GM10847 (cell line): ENCODE data around the gene PXK.

Experiments
- POLR2A ChIP-seq: IDR thresholded peaks from 2 replicates; pipeline ENCODE4 v1.6.1; 2011; ENCODE audit not compliant: insufficient read length; ENCODE audit errors: extremely low read depth

PXK gene

DNA sequence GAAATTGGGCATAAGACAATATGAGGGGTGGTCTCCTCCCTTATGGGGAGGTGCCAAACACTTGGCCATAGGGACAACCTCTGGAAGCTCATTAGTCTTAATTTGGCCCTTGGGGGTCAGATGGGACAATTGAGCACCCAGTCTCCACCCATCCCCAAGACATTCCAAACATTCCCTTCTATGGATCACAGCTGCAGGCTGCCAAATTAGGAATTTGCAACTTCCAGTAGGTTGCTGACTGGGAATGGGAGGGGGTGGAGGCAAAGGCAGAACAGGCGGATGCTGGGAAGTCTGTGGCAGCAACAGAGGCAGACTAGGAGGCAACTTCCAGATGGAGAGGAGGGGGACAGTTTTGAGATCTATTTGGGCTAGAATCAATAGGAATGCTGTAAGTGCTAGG, 102.3 kb downstream of the PXK start:
- TF ChIP-seq POLR2A = no peak

DNA sequence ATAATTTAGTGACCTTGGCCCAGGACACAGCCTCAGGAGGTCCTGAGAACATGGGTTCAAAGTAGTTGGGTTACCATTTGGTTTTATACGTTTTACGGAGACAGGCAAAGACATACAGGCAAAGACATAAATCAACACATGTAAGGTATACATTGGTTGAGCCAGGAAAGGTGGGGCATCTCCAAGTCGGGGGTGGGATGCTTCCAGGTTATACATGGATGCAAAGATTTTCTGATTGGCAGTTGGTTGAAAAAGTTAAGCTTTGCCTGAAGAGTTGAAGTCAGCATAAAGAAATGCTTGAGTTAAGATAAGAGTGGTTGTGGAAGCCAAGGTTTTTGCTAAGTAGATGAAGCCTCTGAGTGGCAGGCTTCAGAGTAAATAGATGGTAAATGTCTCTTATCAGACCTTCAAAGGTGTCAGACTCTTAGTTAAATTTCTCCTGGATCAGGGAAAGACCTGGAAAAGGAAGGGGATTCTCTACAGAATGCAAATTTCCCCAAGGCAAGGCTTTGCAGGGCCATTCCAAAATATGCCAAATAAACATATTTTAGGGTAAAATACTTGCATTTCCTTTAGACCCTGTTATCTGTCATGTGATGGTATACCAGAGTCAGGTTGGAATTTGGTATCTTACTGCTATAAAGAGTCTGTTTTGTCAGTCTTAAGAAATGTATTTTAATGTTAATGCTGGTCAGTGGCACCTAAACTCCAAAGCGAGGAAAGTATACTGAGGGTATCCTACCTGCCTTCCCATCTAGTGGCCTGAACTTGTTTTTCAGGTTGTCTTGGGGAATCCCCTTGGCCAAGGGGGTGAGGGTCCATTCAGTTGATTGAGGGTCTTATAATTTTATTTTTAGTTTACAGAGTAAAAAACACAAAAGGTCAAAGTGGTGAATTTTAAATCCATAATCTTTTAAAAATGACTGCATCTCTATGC, 109.1 kb downstream of the PXK start:
- no peak for TF ChIP-seq POLR2A

DNA sequence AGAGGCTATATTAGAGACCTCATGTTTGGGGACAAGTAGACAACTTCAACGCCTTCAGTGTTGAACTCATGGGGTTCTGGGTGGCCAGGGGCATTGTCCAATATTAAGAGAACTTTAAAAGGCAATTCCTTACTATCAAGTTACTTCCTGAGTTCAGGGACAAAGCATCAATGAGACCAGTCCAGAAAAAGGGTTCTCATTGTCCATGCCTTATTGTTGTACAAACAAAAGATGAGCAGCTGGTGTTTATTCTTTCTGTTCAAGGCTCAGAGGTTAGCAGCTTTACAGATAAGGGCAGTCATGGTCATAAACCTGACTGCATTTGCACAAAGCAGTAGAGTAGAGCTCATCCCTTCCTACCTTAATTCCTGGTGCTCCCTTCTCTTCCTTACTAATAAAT, 119.5 kb downstream of the PXK start:
- TF ChIP-seq POLR2A = no peak

DNA sequence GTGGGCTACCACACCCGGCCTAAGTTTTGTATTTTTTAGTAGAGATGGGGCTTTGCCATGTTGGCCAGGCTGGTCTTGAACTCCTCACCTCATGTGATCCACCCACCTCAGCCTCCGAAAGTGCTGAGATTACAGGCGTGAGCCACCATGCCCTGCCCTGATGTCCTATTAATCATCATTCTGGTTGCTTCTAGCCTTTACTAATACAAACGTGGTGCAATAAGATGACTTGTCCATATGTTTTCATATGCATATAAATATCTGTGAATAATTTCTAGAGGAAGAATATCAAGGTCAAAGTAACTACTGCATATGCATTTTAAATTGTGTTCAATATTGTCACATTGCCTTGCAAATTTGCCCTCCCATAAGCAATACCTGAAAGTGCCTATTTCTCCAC, 126.5 kb downstream of the PXK start:
- TF ChIP-seq POLR2A = no peak

DNA sequence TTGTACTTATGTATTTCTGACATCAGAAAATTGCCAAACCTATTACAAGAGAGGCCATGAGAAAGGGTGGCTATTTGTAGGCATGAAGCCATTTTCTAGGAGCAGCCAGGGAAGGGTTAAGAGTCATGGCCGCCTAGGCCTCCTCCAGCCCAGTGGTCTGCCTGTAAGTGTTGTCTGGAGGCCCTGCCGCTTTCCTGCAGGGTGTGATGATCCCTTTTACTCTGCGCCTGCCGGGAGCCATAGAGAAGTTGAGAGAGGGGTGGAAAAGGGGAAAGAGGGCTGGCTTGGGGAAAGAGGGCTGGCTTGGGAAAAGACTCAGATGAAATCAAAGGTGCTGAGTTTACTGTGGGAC, 130.1 kb downstream of the PXK start:
- no peak for TF ChIP-seq POLR2A

DNA sequence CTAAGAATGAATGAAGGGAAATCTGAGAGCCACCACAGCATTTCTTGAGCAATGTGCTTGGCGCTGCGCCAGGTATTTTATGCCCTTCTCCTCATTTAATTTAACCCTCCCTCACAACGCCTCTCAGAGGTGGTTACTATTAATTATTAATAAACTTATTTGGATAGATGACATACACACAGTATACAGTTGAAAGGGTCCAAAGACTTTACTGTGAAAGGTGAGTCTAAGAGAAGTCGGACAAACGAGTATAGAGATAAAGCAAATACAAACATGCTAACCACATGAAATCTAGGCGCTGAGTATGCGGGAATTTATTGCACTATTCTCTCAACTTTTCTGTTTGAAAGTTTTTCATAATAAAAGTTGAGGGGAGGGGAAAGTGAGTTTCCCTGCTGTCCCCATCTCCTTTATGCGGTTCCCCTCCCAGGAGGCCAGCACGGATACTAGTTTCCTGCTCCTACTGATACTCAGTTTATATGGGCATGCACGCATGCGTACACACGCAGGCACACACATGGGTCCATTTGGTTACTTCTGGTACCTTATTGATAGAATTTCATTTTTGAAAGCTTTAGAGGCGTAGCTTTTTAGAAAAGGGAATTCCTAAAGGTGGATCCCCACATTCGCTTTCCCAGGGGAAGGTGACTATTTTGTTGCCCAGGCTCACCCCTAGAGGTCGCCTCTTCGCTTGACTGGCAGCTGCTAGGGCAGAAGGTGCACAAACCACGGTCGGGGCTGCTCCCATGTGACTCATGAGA, 130.7 kb downstream of the PXK start:
- no peak for TF ChIP-seq POLR2A

DNA sequence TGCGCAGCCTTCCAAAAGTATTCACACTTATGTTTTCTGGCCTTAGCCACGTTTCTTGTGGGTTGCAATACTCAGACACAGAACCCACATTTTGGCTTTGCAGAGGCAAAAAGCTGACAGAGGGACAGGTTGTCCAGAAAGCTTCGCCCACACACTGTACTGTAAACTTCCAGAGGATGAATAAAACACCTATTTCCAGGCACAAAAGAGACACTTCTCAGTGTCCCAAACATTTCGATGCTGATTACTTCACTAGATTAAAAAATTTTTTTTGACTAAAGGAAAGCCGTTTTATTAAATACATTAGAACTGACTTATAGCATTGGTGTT, 131.2 kb downstream of the PXK start:
- TF ChIP-seq POLR2A = no peak

DNA sequence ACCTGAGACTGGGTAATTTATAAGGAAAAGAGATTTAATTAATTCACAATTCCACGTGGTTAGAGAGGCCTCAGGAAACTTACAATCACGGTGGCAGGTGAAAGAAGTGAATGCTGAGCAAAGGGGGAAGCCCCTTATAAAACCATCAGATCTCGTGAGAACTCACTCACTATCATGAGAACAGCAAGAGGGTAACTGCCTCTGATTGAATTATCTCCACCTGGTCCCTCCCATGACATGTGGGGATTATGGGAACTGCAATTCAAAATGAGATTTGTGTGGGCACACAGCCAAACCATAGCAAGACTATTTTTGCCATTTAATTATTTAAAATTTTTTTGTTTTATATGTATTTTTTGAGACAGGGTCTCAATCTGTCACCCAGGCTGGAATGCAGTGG, 132.2 kb downstream of the PXK start:
- TF ChIP-seq POLR2A = no peak

DNA sequence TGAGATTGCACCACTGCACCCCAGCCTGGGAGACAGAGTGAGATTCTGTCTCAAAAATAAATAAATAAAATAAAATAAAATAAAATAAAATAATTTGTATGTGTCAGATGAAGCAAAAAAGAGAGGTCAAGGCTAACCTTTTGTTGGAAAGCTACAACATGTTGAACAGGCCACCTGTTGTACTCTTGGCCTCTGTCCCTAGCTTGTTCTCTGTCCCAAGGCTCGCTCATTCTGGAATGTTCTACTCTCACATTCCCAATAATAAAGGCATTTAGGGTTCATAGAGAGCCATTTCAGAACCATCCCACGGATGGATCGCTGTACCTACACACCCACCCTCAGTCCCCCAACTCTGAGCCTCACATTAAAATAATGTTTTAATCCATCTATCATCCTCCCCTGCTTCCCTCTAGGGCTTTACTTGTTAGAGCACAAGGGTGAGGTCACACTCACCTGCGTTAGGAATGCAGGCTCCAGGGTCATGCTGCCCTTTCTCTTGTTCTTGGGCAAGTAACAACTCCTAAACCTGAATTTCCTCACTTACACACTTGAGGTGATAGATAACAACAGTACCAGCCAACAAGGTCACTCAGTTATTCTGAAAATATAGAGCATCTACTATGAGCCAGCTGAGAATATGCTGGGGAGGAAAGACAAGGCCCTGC, 134.3 kb downstream of the PXK start:
- no peak for TF ChIP-seq POLR2A

DNA sequence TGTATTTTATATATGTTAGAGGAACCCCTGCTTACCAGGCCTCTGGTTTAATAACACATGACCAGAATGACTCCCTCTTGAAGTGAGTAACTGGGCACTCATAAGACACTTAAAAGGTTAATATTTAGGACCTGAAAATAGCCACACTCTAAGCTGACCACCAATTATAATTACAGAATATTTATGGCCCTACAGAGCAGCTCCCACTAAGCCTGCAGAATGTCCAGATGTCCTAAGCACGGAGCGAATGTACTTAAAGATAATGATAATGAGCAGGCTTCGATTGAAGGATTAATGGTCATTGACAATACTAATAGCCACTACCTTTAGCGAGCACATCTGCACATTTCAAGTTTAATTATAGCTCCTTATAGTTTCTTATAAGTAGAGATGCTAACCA, 136.4 kb downstream of the PXK start:
- no peak for TF ChIP-seq POLR2A

DNA sequence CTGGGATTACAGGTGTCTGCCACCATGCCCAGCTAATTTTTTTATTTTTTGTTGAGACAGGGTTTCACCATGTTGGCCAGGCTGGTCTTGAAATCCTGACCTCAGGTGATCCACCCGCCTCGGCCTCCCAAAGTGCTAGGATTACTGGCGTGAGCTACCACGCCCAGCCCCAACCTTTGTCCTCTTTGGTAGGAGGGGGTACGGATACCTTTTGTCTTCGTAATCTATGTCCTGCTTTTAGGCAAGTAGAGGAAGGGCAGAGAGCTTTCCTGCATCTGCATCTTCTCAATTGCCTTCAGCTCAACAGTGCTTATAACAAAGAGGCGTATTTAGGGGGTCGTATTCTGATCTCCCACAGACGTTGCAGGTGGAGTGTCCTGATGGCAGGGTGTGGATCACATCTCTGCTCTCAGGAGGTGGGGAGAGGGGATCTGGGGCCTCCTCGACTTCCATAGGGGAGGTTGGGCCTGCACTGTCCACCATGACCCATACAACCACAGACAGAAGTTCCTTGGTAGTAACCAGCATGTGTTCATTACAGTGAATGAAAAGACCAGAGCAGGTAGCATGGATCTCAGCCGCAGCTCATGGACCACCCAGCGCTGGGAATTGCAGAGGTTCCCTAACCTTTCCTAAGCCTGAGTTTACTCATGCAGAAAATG, 137.8 kb downstream of the PXK start:
- no peak for TF ChIP-seq POLR2A

DNA sequence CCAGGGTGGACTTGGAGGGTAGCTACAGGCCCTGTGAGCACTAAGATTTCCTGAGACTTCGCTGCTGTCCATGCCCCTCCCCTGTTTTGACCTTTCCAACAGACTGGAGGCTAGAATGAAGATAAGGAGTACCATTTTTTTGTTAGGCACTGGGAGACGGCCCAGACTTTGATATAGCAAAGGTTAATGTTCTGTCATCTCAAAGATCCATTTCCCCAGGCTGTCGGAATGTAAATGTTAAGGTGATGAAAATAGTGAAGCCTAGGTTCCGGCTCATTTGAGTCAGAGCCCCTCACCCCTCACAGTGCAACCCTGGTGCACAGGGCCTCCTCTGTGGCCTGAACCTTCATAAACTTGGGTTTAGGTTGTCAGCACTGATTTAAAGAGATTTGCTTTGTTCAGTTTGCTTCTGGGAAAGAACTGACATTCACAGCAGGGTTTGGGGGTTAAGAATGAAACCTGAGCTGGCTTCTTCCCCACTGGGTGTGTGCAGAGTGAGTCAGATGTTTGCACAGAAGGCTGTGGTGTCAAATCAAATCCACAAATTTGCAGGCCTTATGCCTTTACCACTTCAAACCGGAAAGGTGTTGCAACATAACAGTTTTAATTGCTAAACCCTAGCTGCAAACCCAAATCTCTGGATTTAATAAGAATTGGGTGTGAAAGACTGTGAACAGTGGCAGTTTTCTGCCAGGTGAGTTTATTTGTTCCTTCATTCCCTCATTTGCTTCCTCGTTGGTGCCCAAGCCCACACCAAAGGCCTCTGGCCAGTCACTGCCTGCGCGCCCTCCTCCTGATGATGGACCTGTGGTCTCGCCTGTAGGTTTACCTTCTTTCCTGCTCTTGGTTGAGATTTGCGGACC, 138.6 kb downstream of the PXK start:
- no peak for TF ChIP-seq POLR2A

DNA sequence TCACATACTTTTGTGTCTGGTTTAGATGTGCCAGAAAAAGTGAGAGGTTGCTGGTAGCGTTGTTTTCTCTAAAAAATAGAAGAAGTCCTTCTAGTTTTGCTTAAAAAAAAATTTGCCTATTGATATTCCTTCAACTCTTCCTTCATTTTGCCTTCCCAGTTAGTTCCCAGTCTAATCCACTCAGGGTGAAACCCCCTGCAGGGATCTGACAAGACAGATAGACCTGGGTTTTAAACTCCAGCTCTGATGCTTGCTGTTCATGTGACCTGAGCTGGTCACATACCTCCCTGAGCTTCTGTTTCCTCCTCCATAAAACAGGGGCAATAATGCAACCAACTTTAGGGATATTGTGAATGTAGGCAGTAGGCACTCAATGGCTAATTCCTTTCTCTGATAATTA, 140.6 kb downstream of the PXK start:
- no peak for TF ChIP-seq POLR2A

DNA sequence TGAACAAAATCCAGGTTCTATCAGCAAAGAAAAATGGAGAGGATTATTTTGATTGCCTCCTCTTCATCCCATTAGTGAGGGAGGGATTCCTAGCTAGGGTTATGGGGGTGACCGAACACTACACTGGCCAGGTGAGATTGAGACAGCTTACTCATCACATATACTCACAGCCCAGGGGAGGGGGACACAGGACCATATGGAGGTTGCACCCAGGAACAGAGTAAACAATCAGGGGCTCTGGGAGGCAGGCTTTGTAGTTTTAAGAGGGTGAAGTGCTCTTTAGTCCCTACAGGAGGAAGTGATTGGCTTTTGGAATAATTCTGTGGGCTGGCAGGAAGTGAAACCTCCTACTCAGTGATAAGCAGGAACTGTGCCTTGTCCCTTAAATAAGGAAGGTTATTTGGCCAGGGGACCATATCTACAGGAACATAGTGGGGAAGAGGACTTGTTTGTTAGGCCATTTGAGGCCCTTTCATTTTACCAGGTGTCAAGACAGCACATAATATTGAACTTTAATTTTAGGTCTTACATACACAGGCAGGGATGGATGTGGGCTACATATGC, 141.7 kb downstream of the PXK start:
- no peak for TF ChIP-seq POLR2A
